Adipocyte (in vitro differentiated cells): ENCODE results near the gene PLEKHA6.

Source experiments
- DNase-seq: peaks from one replicate; pipeline ENCODE4 v3.0.0-alpha.2; 2015; ENCODE audit warnings: low read depth
- H3K27me3 ChIP-seq: replicated peaks from 2 replicates; pipeline ENCODE4 v1.7.0; 2013; ENCODE audit warnings: mild to moderate bottlenecking, low read length, moderate library complexity; ENCODE audit not compliant: control insufficient read depth, insufficient read depth
- H3K36me3 ChIP-seq: 2 replicates; pipeline ENCODE4 v1.7.0; 2013; ENCODE audit warnings: low read length, mild to moderate bottlenecking, moderate library complexity; ENCODE audit not compliant: control insufficient read depth, insufficient read depth, severe bottlenecking
- H3K4me1 ChIP-seq: 2 replicates; pipeline ENCODE4 v1.7.0; 2013; ENCODE audit warnings: mild to moderate bottlenecking, low read length, moderate library complexity; ENCODE audit not compliant: control insufficient read depth, insufficient read depth
- H3K4me3 ChIP-seq: 2 replicates; pipeline ENCODE4 v1.7.0; 2013; ENCODE audit warnings: mild to moderate bottlenecking, low read length, moderate library complexity
- H3K9ac ChIP-seq: 2 replicates; pipeline ENCODE4 v1.7.0; 2013; ENCODE audit warnings: mild to moderate bottlenecking, low read length, moderate library complexity
- H3K9me3 ChIP-seq: 2 replicates; pipeline ENCODE4 v1.7.0; 2013; ENCODE audit warnings: mild to moderate bottlenecking, low read length, moderate library complexity; ENCODE audit not compliant: control insufficient read depth

PLEKHA6 gene

DNA sequence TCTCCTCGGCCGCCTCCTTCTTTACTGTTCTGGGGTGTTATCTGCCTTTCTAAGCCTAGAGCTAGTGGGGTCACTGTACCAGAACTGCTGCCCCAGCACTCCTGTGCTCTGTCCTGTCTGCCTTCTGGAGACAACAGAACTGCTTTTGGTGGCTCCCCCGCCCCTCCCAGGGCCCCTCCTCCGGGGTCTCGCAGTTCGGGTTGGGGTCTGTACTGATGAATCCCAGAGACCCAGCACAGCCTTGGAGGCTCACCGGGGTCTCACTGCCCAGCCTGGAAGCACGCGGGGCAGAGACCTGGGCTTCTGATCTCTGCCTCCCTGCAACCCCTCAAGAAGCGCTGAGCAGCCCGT lies 3.2 kb upstream of the PLEKHA6 start:
- peaks cover 7% of the 10 kb centered on the region for H3K4me1 ChIP-seq
- peak overlapping the region; percentile 76 for H3K9ac ChIP-seq
- no peaks in the 10 kb centered on the region for H3K9me3 ChIP-seq
- peak overlapping the region; percentile 80 for H3K4me3 ChIP-seq
- no peak for DNase-seq
- H3K27me3 ChIP-seq: peaks cover 47% of the 10 kb centered on the region
- no peaks in the 10 kb centered on the region for H3K36me3 ChIP-seq

- Histone ChIP-seq H3K4me3 (no peak overlapping the region), H3K27me3 (peaks cover 35% of the 10 kb centered on the region), H3K36me3 (no peaks in the 10 kb centered on the region), H3K4me1 (peaks cover 17% of the 10 kb centered on the region), H3K9me3 (no peaks in the 10 kb centered on the region), H3K9ac (no peak overlapping the region)
- no peak for DNase-seq
Observed at GRCh38 chr1:204361781-204362180, 2.1 kb upstream of the PLEKHA6 start.

DNA sequence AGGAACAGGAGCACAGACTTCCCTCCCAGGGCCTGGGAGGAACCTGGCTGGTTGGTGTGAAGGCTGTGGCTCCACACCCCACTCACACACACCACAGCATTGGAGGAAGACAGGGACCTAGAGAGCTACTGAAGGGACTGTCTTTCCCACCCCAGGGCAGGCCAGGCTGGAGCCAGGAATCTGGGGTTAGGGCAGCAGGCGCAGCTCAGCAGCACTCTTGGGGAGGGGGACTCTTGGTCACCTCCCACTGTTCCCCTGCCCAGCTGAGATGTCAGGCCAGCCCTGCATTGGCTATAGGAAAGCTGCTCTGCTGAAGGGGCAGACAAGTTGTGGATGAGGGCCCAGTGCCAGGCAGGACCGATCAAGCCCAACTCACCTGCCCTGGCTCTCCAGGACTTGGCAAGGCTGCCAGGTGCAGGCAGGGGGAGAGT lies 1.6 kb upstream of the PLEKHA6 start:
- H3K4me3 ChIP-seq: no peak overlapping the region
- peaks cover 34% of the 10 kb centered on the region for H3K27me3 ChIP-seq
- no peak for DNase-seq
- peaks cover 18% of the 10 kb centered on the region for H3K4me1 ChIP-seq
- H3K36me3 ChIP-seq: no peaks in the 10 kb centered on the region
- H3K9ac ChIP-seq: no peak overlapping the region
- H3K9me3 ChIP-seq: no peaks in the 10 kb centered on the region

DNA sequence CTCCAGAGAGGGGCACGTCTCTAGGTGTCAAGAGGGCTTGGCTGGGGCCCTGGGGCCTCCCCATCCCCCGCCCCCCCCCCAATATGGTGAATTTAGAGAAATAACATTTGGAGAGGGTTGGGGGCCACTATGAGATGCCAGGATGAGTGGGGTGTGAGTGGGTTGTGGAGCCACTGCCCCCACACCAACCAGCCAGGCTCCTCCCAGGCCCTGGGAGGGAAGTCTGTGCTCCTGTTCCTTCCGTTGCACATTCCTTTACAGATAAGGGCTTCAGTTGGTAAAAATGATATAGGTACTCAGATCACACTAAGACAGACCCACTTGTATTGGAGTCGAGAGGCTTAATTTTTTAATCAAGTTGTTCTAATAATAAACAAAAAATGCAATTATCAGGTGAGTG lies 585 bp upstream of the PLEKHA6 start:
- Histone ChIP-seq H3K9ac (no peak overlapping the region), H3K9me3 (no peaks in the 10 kb centered on the region), H3K4me3 (no peak overlapping the region), H3K4me1 (peaks cover 18% of the 10 kb centered on the region), H3K36me3 (no peaks in the 10 kb centered on the region), H3K27me3 (peaks cover 26% of the 10 kb centered on the region)
- DNase-seq: no peak

- no peak for DNase-seq
Observed at GRCh38 chr1:204359131-204359473, 627 bp downstream of the PLEKHA6 start.

GRCh38 chr1:204358605-204359004 lies 1.1 kb downstream of the PLEKHA6 start:
- DNase-seq: no peak
- Histone ChIP-seq H3K36me3 (no peaks in the 10 kb centered on the region), H3K4me1 (peaks cover 18% of the 10 kb centered on the region), H3K9ac (no peak overlapping the region), H3K9me3 (no peaks in the 10 kb centered on the region), H3K27me3 (peaks cover 14% of the 10 kb centered on the region), H3K4me3 (no peak overlapping the region)

More at GRCh38 chr1:204359131-204359473, 627 bp downstream of the PLEKHA6 start:
- Histone ChIP-seq H3K27me3 (peaks cover 14% of the 10 kb centered on the region), H3K36me3 (no peaks in the 10 kb centered on the region), H3K4me1 (peaks cover 18% of the 10 kb centered on the region), H3K4me3 (no peak overlapping the region), H3K9ac (no peak overlapping the region), H3K9me3 (no peaks in the 10 kb centered on the region)

DNA sequence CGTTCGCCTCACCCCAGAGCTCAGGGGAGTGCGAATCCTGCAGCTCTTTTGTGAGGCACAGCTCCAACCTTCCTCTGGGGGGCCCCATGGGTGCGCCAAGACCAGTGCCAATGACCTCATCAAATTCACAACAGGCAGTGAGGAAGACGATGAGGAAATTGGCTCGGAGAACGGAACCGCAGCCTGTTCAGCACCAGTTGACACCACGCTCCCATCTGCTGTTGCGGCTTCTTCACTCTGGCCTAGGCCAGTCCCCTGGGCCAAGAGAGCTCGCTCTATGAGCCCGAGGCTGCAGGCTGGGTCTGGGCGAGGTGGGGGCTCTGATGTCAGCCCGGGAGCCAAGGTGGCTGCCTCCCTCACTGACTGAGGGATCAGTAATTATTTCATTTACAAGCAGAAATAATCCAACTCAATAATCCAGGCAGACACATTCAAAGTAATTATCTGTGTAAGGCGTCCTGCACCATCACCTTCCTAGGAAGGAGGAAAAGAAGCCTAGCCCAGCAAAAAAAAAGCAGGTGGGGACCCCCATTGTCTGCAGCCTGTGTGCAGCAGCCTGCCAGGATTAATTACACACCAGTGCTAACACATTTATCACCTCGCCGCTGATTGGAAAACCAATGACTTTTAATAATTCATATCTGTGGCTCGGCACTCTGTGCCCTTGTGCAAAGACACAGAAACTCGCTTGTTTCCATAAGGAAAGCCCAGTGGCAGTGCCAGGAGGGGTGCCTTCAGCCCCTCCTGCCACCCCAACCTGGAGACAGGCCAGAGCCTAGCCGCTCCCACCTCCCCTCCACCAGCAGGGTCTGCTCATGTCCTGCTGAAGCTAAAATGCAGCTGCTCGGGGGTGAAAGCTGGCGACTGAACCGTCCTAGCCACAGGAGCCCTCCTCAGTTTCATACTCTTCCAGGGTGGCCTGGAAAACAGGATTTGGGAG lies 1.9 kb downstream of the PLEKHA6 start:
- H3K27me3 ChIP-seq: peaks cover 9% of the 10 kb centered on the region
- H3K9ac ChIP-seq: no peak overlapping the region
- no peaks in the 10 kb centered on the region for H3K36me3 ChIP-seq
- H3K9me3 ChIP-seq: no peaks in the 10 kb centered on the region
- DNase-seq: no peak
- H3K4me1 ChIP-seq: peaks cover 11% of the 10 kb centered on the region
- no peak overlapping the region for H3K4me3 ChIP-seq

GRCh38 chr1:204356997-204357396 lies 2.7 kb downstream of the PLEKHA6 start:
- peaks cover 3% of the 10 kb centered on the region for H3K27me3 ChIP-seq
- H3K4me1 ChIP-seq: peaks cover 11% of the 10 kb centered on the region
- no peak overlapping the region for H3K4me3 ChIP-seq
- no peaks in the 10 kb centered on the region for H3K9me3 ChIP-seq
- DNase-seq: peak; percentile 41
- no peaks in the 10 kb centered on the region for H3K36me3 ChIP-seq
- no peak overlapping the region for H3K9ac ChIP-seq

DNA sequence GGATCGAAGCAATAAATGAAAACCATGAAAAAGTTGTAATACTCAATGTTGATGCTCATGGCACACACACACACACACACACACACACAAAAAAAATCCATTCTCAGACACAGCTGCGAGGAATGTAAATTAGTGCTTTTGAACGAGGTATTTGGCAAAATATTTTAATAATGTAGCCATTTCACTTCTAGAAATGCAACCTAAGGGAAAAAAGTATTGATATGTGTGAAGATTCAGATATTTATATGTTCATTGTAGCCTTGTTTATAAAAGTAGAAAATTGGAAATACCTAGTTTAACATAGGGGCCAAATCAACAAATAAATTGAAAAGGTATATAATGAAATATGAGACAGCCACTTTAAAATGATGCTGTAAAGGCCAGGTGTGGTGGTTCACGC lies 3.8 kb downstream of the PLEKHA6 start:
- H3K27me3 ChIP-seq: no peaks in the 10 kb centered on the region
- no peaks in the 10 kb centered on the region for H3K36me3 ChIP-seq
- no peaks in the 10 kb centered on the region for H3K9me3 ChIP-seq
- DNase-seq: no peak
- H3K9ac ChIP-seq: no peak overlapping the region
- peaks cover 11% of the 10 kb centered on the region for H3K4me1 ChIP-seq
- no peak overlapping the region for H3K4me3 ChIP-seq

- DNase-seq: no peak
- H3K9me3 ChIP-seq: no peaks in the 10 kb centered on the region
- H3K27me3 ChIP-seq: no peaks in the 10 kb centered on the region
- no peaks in the 10 kb centered on the region for H3K36me3 ChIP-seq
- H3K4me3 ChIP-seq: no peak overlapping the region
- no peak overlapping the region for H3K9ac ChIP-seq
- H3K4me1 ChIP-seq: peaks cover 11% of the 10 kb centered on the region
Observed at GRCh38 chr1:204354579-204354978, 5.2 kb downstream of the PLEKHA6 start.

DNA sequence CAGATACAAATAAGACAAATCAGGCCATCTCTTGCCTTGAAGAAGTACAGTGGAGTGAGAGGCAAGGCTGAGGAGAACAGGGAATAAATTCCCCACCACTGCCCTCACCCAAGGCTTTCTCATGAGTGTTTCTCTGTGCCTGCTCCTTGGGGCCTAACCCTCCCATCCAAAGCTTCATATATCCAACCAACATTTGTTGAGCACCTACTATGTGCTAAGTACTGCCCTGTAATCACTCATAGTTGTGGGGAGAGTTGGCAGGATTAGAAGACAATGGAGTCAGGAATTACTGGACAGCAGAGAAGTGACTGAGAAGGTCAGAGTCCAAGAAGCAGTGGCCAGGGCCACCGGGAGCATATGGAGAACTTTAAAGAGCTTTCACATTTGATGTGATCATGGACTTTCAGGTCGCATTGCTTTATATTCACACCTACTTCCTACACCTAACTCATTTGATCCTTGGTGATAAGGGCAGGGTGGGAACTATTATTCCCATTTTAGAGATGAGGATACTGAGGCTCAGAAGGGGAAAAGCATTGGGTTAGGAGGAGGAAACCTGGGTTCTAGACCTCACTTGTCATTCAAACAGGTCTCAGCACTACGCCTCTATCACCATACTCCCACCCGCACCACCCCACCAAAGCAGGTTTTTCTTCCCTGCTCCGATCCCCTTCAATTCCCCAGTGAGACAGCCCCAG lies 6.4 kb downstream of the PLEKHA6 start:
- Histone ChIP-seq H3K27me3 (no peaks in the 10 kb centered on the region), H3K9me3 (no peaks in the 10 kb centered on the region), H3K36me3 (no peaks in the 10 kb centered on the region), H3K4me3 (no peak overlapping the region), H3K4me1 (peaks cover 11% of the 10 kb centered on the region), H3K9ac (no peak overlapping the region)
- no peak for DNase-seq
